Left forelimb (tissue), 1 donor: Measurements from ENCODE around the gene CTH.
"Not testable (repeated sequence)": the region's sequence is repeated elsewhere in the genome, so short reads cannot be mapped to it uniquely, and the experiment has no call there.

Experiments used
- DNase-seq: peaks from one replicate; pipeline ENCODE4 v3.0.0-alpha.2; 2018; ENCODE audit warnings: low spot score

CTH gene

DNA sequence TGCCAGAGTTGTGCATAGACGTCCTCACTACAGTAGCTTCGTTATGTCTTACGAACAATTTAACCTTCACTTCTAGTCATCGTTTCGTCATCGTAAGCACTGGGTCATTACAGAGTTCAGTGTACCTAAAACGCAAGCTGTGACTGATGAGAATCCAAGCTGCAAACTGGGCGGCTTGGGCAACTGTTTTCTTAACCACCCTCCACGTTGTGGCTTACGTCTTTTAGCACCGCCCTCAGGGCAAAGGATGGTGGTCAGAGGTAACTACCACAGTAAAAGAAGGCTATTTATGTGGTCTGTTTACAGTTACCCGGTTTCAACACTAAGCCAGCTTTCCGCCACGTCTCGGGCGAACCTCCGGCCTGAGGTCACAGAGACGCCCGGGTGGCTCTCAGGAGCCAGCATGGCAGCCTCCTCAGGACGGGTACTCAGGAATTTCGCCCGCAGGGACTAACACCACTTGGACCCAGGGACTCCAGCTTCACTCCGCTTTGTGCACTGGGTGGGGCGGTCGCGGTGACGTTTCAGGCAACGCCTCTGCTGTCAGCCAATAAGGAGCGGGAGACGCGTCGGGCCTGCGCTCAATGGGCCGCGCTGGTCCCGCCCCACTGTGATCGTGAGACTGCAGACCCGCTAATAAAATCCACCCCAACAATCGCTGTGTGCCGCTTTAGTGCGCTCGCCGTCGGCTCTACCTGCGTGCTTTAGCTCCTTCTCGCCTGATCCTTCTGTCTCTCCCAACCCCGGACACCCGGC lies at the start of gene CTH:
TSS of gene CTH (plus strand) at position 665 of the 756 bp plus-strand sequence. CDS start 148 bp downstream, outside the sequence.
- peak; percentile 95 for DNase-seq

GRCh38 chr1:70361727-70362398 lies 49.2 kb upstream of the CTH start:
- no peak for DNase-seq

DNA sequence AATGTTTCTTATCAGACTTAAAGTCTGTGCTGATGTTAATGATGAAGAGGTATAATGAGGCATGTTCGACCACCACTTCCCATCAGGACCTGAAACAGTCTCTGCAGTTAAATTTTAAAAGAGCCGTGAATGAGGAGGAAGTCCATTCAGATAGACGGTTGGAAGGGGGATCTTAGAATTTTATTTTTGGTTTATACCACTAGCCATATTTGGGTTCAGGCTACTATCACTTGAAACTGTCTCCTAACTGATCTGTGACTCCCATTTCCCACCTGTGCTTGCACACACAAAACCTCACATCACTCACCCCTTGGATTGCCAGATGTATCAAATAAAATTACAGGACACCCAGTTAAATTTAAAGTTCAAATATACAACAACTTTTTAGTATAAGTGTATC lies 46.6 kb upstream of the CTH start:
- no peak for DNase-seq

GRCh38 chr1:70366425-70366952 lies 44.6 kb upstream of the CTH start:
- not testable (repeated sequence) for DNase-seq

- DNase-seq = not testable (repeated sequence)
Measured at GRCh38 chr1:70366997-70367396, 44.1 kb upstream of the CTH start.

- not testable (repeated sequence) for DNase-seq
Measured at GRCh38 chr1:70367397-70367796, 43.7 kb upstream of the CTH start.

DNA sequence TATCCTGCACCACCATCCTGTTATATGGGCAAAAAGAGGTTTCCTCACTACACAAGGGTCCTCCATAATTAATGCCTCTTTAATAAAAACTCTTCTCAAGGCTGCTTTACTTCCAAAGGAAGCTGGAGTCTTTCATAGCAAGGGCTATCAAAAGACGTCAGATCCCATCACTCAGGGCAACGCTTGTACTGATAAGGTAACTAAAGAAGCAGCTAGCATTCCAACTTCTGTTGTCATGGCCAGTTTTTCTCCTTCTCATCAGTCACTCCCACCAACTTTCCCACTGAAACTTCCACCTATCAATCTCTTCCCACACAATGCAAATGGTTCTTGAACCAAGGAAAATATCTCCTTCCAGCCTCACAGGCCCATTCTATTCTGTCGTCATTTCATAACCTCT lies 39.5 kb upstream of the CTH start:
- DNase-seq = not testable (repeated sequence)

DNA sequence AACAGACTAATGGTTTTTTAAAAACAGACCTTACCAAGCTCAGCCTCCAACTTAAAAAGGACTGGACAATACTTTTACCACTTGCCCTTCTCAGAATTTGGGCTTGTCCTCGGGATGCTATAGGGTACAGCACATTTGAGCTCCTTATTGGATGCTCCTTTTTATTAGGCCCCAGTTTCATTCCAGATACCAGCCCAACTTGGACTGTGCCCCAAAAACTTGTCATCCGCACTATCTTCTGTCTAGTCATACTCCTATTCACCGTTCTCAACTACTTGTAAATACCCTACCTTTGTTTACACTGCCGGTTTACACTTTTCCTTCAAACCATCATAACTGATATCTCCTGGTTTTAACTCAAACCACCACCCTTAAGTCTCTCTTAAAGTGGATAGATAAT lies 38.6 kb upstream of the CTH start:
- no peak for DNase-seq

DNA sequence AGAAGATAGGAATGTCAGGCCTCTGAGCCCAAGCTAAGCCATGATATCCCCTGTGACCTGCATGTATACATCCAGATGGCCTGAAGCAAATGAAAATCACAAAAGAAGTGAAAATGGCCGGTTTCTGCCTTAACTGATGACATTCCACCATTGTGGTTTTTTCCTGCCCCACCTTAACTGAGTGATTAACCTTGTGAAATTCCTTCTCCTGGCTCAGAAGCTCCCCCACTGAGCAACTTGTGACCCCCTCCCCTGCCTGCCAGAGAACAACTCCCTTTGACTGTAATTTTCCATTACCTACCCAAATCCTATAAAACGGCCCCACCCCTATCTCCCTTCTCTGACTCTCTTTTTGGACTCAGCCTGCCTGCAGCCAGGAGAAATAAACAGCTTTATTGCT lies 37.5 kb upstream of the CTH start:
- not testable (repeated sequence) for DNase-seq

DNA sequence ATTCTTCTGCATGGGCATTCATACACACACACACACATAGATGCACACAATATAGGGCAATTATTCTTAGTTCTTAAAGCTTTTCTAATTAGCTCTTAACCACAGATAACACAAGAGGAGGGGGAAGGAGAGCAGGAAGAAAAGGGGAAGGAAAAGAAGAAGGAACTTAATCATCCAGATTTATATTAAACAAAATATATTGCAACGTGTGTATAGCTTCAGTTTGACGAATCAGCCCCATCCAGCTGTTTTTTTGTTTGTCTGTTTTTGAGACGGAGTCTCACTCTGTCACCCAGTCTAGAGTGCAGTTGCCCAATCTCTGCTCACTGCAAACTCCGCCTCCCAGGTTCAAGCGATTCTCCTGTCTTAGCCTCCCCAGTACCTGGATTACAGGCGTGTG lies 34.9 kb upstream of the CTH start:
- no peak for DNase-seq

GRCh38 chr1:70382682-70383081 lies 28.4 kb upstream of the CTH start:
- no peak for DNase-seq

DNA sequence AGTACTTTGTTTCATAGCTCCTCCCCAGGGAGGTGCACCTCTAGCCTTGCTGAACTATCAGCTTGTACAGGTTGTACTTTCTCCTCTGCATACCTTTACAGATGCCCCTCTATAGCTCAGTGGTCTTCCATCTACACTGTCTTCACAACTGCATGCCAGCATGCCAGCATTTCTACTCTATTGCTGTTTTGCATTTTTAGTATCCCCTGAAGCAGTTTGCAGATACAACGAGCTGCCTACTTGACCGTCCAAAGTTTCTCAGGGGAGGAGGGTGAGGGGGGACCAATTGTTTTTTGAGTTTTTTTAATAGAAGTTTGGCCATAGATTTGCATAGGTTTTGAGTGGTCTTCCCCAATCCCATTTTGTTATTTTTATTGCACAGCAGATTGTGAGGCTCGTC lies 27.6 kb upstream of the CTH start:
- DNase-seq = no peak

DNA sequence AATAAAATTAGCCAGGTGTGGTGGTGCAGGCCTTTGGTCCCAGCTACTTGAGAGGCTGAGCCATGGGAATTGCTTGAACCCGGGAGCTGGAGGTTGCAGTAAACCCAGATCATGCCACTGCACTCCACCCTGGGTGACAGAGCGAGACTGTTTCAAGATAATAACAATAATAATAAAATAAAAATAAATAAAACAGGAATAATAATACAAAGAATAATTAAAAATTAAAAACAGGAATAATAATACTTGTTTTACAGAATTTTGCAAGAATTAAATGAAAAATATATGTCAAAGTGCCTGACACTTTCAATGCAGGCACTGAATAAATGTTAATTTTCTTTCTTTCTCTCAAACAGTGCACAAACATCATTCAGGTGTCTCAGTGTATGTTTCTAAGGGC lies 26.5 kb upstream of the CTH start:
- DNase-seq = no peak

DNA sequence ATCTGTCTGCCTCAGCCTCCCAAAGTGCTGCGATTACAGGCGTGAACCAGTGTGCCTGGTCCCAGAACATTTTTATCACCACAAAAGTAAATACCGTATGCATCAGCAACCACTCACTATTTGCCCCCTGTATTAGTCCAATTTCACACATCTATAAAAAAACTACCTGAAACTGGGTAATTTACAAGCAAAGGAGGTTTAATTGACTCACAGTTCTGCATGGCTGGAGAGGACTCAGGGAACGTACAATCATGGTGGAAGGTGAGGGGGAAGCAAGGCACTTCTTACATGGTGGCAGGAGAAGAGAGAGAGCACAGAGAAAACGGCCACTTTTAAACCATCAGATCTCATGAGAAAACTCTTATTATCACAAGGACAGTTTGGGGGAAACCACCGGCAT lies 25.6 kb upstream of the CTH start:
- DNase-seq = no peak

- DNase-seq = no peak
Measured at GRCh38 chr1:70386121-70386520, 24.9 kb upstream of the CTH start.

GRCh38 chr1:70387507-70387906 lies 23.6 kb upstream of the CTH start:
- DNase-seq = no peak

- DNase-seq = no peak
Measured at GRCh38 chr1:70392626-70393025, 18.4 kb upstream of the CTH start.

GRCh38 chr1:70396607-70397006 lies 14.5 kb upstream of the CTH start:
- DNase-seq = no peak

GRCh38 chr1:70397013-70397412 lies 14.1 kb upstream of the CTH start:
- no peak for DNase-seq

DNA sequence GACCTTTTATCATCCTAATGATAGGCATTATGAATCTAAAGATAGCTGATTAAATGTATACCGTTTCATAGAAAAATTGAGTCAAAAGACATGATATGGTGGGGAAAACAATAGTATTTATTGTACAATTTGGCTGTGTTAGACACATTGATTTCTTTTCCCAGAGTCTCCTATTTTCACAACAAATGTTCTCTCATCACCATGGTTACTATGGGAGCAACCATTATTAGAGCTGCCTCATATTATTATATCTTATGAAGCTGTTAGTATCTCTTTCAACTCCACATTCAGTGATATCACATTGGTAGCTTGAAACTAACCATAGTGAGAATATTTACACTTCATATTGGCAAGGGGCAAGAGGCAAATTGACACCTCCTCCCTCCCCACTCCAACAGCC lies 10.7 kb upstream of the CTH start:
- DNase-seq = no peak

GRCh38 chr1:70401974-70402373 lies 9.1 kb upstream of the CTH start:
- no peak for DNase-seq

GRCh38 chr1:70403759-70404158 lies 7.3 kb upstream of the CTH start:
- no peak for DNase-seq

DNA sequence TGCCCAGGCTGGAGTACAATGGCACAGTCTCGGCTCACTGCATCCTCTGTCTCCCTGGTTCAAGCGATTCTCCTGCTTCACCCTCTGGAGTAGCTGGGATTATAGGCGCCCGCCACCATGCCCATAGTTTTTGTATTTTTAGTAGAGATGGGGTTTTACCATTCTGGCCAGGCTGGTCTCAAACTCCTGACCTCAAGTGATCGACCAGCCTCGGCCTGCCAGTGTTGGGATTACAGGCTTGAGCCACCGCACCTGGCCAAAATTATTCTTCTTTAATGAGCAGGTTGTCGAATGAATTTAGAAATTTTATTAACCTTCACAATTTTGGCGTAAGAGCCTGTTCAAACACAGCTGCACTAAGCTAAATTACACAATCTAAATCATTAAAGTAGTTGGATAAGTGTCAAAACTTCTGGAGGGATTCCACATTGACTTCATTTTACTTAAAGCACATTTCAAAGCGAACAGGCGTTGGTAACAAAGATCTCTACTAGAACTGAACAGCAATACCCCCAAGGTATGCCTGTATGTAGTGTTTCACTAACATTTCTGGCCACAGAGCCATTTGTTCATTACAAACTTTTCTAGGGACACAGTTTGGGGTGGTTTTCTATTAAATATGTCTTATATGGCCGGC lies 5.2 kb upstream of the CTH start:
- DNase-seq = no peak
